ENCODE measurements around the gene SLC6A19.

DNA sequence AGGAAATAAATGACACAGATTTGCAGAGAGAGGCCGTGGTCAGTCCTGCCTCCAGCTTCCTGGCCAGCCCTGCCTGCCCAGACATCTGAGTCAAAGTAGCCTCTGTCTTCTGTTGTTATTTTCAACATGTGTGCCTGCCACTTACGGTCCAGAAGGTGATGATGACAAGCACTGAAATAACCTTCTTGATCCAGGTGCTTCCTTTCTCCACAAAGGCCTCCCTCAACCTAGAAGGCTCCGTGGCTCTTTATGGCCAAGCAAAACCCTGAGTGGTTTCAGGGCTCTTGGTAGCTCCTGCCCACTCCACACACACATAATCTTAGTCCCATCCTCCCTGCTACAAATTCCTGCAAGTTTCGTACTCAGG lies 34.1 kb upstream of the SLC6A19 start:
- TF ChIP-seq CTCF (IDR thresholded peaks at IDR 0.05) (no peak), POLR2A (IDR thresholded peaks at IDR 0.05) (no peak)

All from prostate gland (tissue), 2 donors.